Neural crest cell (in vitro differentiated cells): ENCODE data around the gene MAP4K1. TPM values are rescaled to one million over a fixed set of nuclear protein-coding genes. Genes with fewer than 3 reads are reported as not detected.
"Not testable (repeated sequence)": the region's sequence is repeated elsewhere in the genome, so short reads cannot be mapped to it uniquely, and the experiment has no call there.

Experiments
- DNase-seq: peaks from one replicate; pipeline ENCODE4 v3.0.0; 2021; ENCODE audit warnings: low read depth, mixed read lengths, low spot score
- H3K27ac Mint-ChIP-seq: one replicate; pipeline ENCODE4 v1.8.0; 2021; ENCODE audit warnings: mild to moderate bottlenecking, mixed read lengths; ENCODE audit not compliant: unreplicated experiment
- H3K27me3 Mint-ChIP-seq: 2 replicates; pipeline ENCODE4 v1.8.0; 2021; ENCODE audit warnings: low read depth, mild to moderate bottlenecking, mixed read lengths
- H3K36me3 Mint-ChIP-seq: 2 replicates; pipeline ENCODE4 v1.8.0; 2021; ENCODE audit warnings: low read depth, mild to moderate bottlenecking, mixed read lengths
- H3K4me1 Mint-ChIP-seq: 2 replicates; pipeline ENCODE4 v1.8.0; 2021; ENCODE audit warnings: mixed read lengths
- H3K4me3 Mint-ChIP-seq: one replicate; pipeline ENCODE4 v1.8.0; 2021; ENCODE audit warnings: mild to moderate bottlenecking, mixed read lengths
- H3K9me3 Mint-ChIP-seq: 2 replicates; pipeline ENCODE4 v1.8.0; 2021; ENCODE audit warnings: mixed read lengths
- total RNA-seq: library from RNA; stranded (reverse); gene quantifications from 2 replicates; pipeline ENCODE4 v1.2.1, GENCODE V29; 2021
- TF ChIP-seq, protein P1 (sequence below): fragments of 200-600 bp; sonication (generic); conservative IDR thresholded peaks from 2 replicates; pipeline ENCODE4 v1.5.0; 2021; ENCODE audit warnings: antibody characterized with exemption, mild to moderate bottlenecking

The MAP4K1 gene
- total RNA-seq, 1 donor from 2014 or later: 3.4 TPM

DNA sequence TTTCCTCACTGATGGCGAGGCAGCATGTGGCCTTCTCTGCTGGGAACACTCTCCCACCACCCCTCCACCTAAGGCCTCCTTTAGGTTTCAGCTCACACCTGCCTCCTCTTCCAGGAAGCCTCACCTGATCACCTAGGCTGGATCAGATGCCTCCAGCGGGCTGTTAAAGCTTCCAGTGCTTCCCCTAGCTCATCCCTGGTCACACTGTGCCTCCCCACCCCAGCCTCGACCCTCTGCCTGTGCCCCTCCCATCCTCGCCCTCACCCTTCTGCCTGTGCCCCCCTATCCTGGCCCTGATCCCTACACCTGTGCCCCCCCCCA, 33.8 kb downstream of the MAP4K1 start:
- Mint-ChIP-seq H3K4me3 (no peak overlapping the region), H3K27me3 (no peaks in the 10 kb centered on the region), H3K4me1 (no peaks in the 10 kb centered on the region), H3K36me3 (no peaks in the 10 kb centered on the region), H3K9me3 (no peaks in the 10 kb centered on the region), H3K27ac (no peak overlapping the region)
- TF ChIP-seq, protein P1, sequence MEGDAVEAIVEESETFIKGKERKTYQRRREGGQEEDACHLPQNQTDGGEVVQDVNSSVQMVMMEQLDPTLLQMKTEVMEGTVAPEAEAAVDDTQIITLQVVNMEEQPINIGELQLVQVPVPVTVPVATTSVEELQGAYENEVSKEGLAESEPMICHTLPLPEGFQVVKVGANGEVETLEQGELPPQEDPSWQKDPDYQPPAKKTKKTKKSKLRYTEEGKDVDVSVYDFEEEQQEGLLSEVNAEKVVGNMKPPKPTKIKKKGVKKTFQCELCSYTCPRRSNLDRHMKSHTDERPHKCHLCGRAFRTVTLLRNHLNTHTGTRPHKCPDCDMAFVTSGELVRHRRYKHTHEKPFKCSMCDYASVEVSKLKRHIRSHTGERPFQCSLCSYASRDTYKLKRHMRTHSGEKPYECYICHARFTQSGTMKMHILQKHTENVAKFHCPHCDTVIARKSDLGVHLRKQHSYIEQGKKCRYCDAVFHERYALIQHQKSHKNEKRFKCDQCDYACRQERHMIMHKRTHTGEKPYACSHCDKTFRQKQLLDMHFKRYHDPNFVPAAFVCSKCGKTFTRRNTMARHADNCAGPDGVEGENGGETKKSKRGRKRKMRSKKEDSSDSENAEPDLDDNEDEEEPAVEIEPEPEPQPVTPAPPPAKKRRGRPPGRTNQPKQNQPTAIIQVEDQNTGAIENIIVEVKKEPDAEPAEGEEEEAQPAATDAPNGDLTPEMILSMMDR: no peak
- no peak for DNase-seq

DNA sequence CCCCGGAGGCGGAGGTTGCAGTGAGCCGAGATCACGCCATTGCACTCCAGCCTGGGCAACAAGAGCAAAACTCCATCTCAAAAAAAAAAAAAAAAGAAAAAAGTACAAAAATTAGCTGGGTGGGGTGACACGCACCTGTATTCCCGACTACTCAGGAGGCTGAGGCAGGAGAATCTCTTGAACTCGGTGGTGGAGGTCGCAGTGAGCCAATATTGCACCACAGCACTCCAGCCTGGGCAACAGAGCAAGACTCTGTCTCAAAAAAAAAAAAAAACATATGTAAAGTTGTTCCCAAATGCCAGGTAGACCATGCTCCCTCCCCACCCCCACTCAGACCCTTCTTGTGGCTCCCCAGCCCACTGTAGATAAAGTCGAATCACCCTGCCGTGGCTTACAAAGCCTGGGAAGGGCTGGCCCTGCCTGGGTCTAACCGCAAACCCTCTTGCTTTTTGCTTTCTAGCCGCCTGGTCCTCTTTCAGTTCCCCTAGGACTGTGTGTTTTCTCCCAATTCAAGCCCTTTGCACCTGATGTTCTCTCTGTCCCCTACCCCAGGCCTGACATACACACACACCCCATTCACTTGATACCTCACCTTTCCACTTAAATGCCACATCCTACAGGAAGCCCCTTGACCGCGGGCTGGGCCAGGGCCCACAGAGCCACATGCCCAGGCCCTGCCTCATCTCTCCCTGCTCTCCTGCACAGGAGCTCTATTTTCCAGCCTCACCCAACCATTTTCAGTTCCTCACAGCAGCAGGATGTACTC, 34.4 kb downstream of the MAP4K1 start:
- TF ChIP-seq, protein P1: no peak
- Mint-ChIP-seq H3K4me3 (no peak overlapping the region), H3K27ac (no peak overlapping the region), H3K4me1 (no peaks in the 10 kb centered on the region), H3K27me3 (no peaks in the 10 kb centered on the region), H3K36me3 (no peaks in the 10 kb centered on the region), H3K9me3 (no peaks in the 10 kb centered on the region)
- no peak for DNase-seq

DNA sequence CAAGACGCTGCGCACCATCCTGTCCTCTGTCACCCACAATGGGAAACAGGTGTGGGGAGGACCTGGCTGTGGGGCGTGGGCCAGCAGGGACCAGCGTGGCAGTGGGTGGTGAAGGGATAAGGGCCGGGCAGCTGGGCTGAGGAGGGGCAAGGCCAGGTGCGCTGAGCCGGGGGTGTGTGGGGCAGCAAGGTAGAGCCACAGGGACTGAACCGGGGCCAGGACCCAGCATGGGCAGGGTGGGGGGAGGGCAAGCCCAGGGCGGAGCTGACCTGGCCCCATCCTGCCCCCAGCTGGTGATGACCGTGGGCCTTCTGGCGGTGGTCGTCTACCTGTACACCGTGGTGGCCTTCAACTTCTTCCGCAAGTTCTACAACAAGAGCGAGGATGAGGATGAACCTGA, 37.7 kb downstream of the MAP4K1 start:
- Mint-ChIP-seq H3K4me1 (no peaks in the 10 kb centered on the region), H3K36me3 (no peaks in the 10 kb centered on the region), H3K27me3 (no peaks in the 10 kb centered on the region), H3K9me3 (no peaks in the 10 kb centered on the region), H3K4me3 (no peak overlapping the region), H3K27ac (no peak overlapping the region)
- no peak for DNase-seq
- TF ChIP-seq, protein P1: no peak

DNA sequence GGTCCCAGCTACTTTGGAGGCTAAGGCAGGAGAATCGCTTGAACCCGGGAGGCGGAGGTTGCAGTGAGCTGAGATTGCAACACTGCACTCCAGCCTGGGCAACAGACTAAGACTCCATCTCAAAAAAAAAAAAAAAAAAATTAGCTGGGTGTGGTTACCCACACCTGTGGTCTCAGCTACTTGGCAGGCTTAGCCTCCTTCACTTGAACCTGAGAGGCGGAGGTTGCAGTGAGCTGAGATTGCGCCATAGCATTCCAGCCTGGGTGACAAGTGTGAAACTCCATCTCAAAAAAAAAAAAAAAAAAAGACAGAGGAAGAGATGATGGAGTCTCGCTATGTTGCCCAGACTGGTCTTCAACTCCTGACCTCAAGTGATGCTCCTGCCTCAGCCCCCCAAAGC, 38.4 kb downstream of the MAP4K1 start:
- not testable (repeated sequence) for H3K36me3 Mint-ChIP-seq, H3K4me1 Mint-ChIP-seq, H3K4me3 Mint-ChIP-seq, H3K9me3 Mint-ChIP-seq, H3K27ac Mint-ChIP-seq, H3K27me3 Mint-ChIP-seq, DNase-seq

DNA sequence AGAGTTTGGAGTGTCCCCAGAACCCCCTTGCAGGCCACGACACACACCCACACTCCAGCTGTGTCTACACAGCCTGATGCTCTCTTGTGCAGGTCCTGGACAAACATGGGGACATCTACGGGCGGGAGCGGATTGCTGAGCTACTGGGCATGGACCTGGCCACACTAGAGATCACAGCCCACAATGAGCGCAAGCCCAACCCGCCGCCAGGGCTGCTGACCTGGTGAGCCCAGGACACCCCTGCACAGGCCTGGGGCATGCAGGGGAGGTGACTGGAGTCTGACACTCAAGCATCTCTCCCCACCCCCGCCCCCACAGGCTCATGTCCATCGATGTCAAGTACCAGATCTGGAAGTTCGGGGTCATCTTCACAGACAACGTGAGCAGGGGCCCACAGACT, 39.9 kb downstream of the MAP4K1 start:
- DNase-seq: no peak
- H3K36me3 Mint-ChIP-seq: no peaks in the 10 kb centered on the region
- H3K4me3 Mint-ChIP-seq: no peak overlapping the region
- no peak overlapping the region for H3K27ac Mint-ChIP-seq
- H3K27me3 Mint-ChIP-seq: no peaks in the 10 kb centered on the region
- TF ChIP-seq, protein P1: no peak
- H3K4me1 Mint-ChIP-seq: no peaks in the 10 kb centered on the region
- H3K9me3 Mint-ChIP-seq: no peaks in the 10 kb centered on the region

DNA sequence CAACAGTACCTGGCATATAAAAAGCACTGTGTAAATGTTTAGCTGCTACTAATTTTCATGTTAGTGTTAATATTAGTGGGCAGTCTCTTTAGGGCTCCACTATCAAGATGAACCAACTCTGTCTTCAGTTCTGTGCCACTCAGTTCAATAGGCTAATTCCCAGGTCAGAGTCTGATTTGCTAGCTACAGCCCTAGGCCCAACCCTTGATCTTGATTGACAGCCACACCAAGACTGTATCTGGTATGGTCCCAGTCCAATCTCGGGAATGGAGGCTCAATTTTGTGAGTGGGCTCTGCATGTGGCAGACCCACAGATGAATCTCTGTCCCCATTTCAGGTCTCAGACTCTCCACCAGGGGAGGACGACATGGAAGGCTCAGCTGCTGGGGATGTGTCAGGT, 46.1 kb downstream of the MAP4K1 start:
- no peak overlapping the region for H3K27ac Mint-ChIP-seq
- H3K9me3 Mint-ChIP-seq: no peaks in the 10 kb centered on the region
- TF ChIP-seq, protein P1: no peak
- no peak overlapping the region for H3K4me3 Mint-ChIP-seq
- no peaks in the 10 kb centered on the region for H3K4me1 Mint-ChIP-seq
- no peaks in the 10 kb centered on the region for H3K27me3 Mint-ChIP-seq
- DNase-seq: no peak
- no peaks in the 10 kb centered on the region for H3K36me3 Mint-ChIP-seq
